OCI-LY3 (cell line): ENCODE results near the gene PLCB1.

ENCODE experiments used
- EZH2phosphoT487 ChIP-seq: fragments of 200-600 bp; shearing (Covaris generic); IDR thresholded peaks from 2 replicates; pipeline ENCODE4 v1.6.1; 2018; ENCODE audit warnings: antibody characterized with exemption, mixed run types, low read depth
- TF ChIP-seq, protein P1 (sequence below): fragments of 200-600, 300-600 bp; sonication (generic); IDR thresholded peaks from 2 replicates; pipeline ENCODE4 v1.5.1; 2014; ENCODE audit warnings: antibody characterized with exemption, low read length, low read depth

DNA sequence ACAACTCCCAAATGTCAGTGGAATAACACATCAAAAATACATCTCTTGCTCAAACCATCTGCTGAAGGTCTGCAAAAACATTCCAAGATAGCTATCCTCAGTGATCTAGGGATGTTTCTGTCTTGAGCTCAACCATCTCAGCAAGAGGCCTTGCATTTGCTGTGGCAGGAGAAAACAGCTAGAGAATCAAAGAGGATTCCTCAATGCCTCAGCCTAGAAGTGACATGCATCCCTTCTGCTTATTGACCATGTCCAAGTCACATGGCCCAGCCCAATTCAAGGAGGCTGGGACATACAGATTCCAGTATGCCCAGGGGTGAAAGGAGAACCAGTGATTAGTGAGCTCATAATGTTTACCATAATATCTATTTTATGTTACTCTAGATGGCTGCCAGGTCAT is 269.5 kb downstream of the PLCB1 start:
- TF ChIP-seq, protein P1, sequence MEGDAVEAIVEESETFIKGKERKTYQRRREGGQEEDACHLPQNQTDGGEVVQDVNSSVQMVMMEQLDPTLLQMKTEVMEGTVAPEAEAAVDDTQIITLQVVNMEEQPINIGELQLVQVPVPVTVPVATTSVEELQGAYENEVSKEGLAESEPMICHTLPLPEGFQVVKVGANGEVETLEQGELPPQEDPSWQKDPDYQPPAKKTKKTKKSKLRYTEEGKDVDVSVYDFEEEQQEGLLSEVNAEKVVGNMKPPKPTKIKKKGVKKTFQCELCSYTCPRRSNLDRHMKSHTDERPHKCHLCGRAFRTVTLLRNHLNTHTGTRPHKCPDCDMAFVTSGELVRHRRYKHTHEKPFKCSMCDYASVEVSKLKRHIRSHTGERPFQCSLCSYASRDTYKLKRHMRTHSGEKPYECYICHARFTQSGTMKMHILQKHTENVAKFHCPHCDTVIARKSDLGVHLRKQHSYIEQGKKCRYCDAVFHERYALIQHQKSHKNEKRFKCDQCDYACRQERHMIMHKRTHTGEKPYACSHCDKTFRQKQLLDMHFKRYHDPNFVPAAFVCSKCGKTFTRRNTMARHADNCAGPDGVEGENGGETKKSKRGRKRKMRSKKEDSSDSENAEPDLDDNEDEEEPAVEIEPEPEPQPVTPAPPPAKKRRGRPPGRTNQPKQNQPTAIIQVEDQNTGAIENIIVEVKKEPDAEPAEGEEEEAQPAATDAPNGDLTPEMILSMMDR = no peak
- TF ChIP-seq EZH2phosphoT487 = no peak
